Measurements from ENCODE around the gene PTGFRN.

Gene PTGFRN

DNA sequence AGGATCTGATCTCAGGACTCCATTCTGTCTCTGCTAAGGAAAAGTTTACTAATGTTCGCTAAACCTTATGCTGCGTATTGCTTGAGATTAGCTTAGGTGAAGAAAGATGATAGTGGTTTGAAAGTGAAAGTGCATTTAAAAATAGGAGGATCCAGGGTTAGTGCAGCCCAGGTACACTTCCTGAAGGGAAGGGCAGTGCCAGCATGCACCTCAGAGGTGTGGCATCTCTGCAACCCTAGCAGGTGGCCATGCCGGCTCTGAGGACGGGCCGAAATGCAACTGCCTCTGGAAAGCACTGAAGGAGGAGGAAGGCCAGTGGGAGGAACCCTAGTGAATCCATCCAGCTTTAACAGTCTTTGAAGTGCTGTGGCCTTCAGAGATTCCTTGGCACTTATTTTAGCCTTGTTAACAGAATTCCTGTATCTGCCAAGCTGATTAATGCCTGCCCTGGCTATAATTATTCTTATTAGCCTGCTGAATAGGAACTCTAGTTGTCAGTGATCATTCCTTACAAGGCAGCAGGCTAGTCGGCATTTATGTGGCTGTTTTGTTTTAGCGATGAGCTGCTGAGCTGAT, 5.5 kb downstream of the PTGFRN start:
- TF ChIP-seq, protein P1, sequence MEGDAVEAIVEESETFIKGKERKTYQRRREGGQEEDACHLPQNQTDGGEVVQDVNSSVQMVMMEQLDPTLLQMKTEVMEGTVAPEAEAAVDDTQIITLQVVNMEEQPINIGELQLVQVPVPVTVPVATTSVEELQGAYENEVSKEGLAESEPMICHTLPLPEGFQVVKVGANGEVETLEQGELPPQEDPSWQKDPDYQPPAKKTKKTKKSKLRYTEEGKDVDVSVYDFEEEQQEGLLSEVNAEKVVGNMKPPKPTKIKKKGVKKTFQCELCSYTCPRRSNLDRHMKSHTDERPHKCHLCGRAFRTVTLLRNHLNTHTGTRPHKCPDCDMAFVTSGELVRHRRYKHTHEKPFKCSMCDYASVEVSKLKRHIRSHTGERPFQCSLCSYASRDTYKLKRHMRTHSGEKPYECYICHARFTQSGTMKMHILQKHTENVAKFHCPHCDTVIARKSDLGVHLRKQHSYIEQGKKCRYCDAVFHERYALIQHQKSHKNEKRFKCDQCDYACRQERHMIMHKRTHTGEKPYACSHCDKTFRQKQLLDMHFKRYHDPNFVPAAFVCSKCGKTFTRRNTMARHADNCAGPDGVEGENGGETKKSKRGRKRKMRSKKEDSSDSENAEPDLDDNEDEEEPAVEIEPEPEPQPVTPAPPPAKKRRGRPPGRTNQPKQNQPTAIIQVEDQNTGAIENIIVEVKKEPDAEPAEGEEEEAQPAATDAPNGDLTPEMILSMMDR (IDR thresholded peaks at IDR 0.05; ENCODE audit: control insufficient read depth, insufficient read depth, low read depth, low read length, missing control alignments), result no peak
- H3K4me3 ChIP-seq (ENCODE audit: control insufficient read depth, low read depth, low read length), result no peak overlapping the region
- DNase-seq (ENCODE audit: low read depth), result no peak

DNA sequence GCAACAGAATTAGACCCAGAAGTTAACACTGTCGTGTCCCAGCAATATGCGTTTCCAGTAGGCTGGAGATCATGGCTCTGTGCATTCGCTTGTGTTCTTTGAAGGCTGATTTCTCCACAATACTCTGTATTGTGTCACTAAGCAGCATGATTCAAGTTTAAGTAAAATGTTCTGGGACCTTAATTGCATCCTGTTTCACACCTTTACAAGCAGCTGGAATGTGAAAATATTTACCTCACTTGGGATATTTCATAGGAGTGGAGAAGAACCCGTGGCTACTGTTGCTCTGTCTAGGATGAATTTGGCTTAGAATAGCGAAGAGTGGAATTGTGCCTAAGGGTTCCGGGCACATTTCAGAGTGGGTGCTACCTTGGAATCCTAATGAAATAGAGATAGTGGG, 6.3 kb downstream of the PTGFRN start:
- H3K4me3 ChIP-seq (ENCODE audit: control insufficient read depth, low read depth, low read length), result no peak overlapping the region
- DNase-seq (ENCODE audit: low read depth), result no peak
- TF ChIP-seq, protein P1 (IDR thresholded peaks at IDR 0.05; ENCODE audit: control insufficient read depth, insufficient read depth, low read depth, low read length, missing control alignments), result no peak

DNA sequence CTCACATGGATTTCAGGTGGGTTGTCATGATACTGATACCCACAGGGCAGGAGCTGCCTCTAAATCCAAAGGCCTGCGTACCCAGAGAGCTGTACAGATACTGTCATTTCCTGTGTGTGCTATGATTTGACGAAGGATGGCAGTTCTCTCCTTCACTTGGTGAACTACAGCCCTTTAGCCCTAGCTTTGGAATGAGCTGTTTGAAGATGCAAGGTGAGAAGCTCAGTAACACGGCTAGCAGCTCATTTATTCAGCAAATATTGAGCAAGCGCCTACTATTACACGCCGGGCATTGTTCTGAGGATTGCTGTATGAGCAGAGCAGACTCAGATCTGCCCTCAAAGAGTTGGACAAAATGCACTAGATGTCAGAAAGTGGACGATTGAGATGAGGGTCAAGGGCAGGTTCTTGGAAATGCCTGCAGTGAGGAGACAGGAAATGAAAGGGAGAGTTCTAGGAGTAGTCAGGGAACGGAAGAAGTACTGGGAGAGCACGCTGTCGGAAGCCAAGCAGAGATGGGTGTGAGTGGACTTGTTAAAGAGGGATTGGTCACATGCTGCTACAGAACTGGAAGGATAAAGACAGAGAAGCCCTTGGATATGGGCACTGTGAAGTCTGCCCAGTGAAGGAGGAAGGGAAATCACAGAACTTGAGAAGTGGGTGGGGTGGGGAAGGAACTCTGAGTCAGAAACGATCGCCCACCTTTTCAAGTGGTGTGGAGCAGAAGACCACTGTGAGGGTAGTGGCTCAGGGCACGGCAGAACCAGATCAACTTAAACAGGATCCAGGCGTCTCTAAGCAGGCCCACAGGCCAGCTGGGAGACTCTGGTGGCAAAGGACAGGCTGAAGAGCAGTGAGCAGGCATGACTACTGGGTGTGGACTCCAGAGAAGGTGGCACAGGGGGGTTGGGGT, 7.1 kb downstream of the PTGFRN start:
- no peak for DNase-seq (ENCODE audit: low read depth)
- TF ChIP-seq, protein P1 (IDR thresholded peaks at IDR 0.05; ENCODE audit: control insufficient read depth, insufficient read depth, low read depth, low read length, missing control alignments), result no peak
- H3K4me3 ChIP-seq (ENCODE audit: control insufficient read depth, low read depth, low read length), result no peak overlapping the region

GRCh38 chr1:116918714-116919357, 9.1 kb downstream of the PTGFRN start:
- TF ChIP-seq, protein P1 (IDR thresholded peaks at IDR 0.05; ENCODE audit: control insufficient read depth, insufficient read depth, low read depth, low read length, missing control alignments), result no peak
- no peak for DNase-seq (ENCODE audit: low read depth)
- H3K4me3 ChIP-seq (ENCODE audit: control insufficient read depth, low read depth, low read length), result no peak overlapping the region

GRCh38 chr1:116919802-116920201, 10.1 kb downstream of the PTGFRN start:
- H3K4me3 ChIP-seq (ENCODE audit: control insufficient read depth, low read depth, low read length), result no peak overlapping the region
- DNase-seq (ENCODE audit: low read depth), result no peak
- TF ChIP-seq, protein P1 (IDR thresholded peaks at IDR 0.05; ENCODE audit: control insufficient read depth, insufficient read depth, low read depth, low read length, missing control alignments), result no peak

DNA sequence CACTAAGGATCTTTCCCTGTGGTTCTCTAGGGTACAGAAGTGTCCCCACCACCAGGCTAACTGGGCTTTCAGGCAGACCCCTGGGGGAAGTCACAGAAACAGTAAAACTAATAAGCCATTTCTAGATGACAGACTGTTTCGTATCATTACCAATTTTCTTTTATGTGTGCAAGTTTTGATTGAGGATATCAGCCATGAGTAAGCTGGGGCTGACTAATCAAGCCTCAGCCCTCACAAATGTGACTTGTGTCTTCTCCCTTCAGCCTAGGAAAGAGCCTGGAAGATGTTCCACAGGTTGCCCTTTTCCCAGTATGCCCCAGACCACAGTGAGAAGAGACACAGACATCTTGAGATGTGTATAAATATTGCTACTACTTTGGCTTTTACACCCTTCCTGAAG, 10.5 kb downstream of the PTGFRN start:
- TF ChIP-seq, protein P1 (IDR thresholded peaks at IDR 0.05; ENCODE audit: control insufficient read depth, insufficient read depth, low read depth, low read length, missing control alignments), result no peak
- no peak overlapping the region for H3K4me3 ChIP-seq (ENCODE audit: control insufficient read depth, low read depth, low read length)
- DNase-seq (ENCODE audit: low read depth), result no peak

Data from AG09309 (cell line).